Breast epithelium (tissue), 4 donors: ENCODE results near the gene LOC101059915.

Experiments used
- DNase-seq, 2 donors: peaks; one replicate each; pipeline ENCODE4 v3.0.0-alpha.2; 2019; ENCODE audit warnings: low spot score in 2 of 2
- H3K27ac ChIP-seq, 2 donors: fragments of 200-600 bp; sonication (generic) in 1 of 2; one replicate each; pipeline ENCODE4 v1.5.1; 2016 to 2019; ENCODE audit warnings: mild to moderate bottlenecking in 1 of 2
- H3K27me3 ChIP-seq, 2 donors: fragments of 200-600 bp; sonication (generic) in 1 of 2; one replicate each; pipeline versions ENCODE4 v1.5.1 to v1.6.0; 2017 to 2019; ENCODE audit warnings: control low read depth in 1 of 2, mild to moderate bottlenecking in 1 of 2
- H3K36me3 ChIP-seq: fragments of 200-600 bp; one replicate; pipeline ENCODE4 v1.5.1; 2019
- H3K4me1 ChIP-seq, 2 donors: fragments of 200-600 bp; sonication (generic); one replicate each; pipeline ENCODE4 v1.5.1; 2016 to 2019; ENCODE audit warnings: control low read depth in 1 of 2
- H3K4me3 ChIP-seq, 3 donors: fragments of 200-600 bp; sonication (generic); 1 replicate in 2 of 3; 2 replicates in 1 of 3; pipeline ENCODE4 v1.5.1; 2016 to 2019; ENCODE audit warnings: mild to moderate bottlenecking in 3 of 3, moderate library complexity in 2 of 3
- H3K9me3 ChIP-seq, 2 donors: fragments of 200-600 bp; sonication (generic) in 1 of 2; one replicate each; pipeline ENCODE4 v1.5.1; 2016 to 2019; ENCODE audit warnings: control low read depth in 1 of 2
- POLR2A ChIP-seq: fragments of 450-650 bp; IDR thresholded peaks from one replicate; pipeline ENCODE4 v1.6.1; 2016; ENCODE audit warnings: antibody characterized with exemption, mild to moderate bottlenecking, moderate library complexity
- POLR2AphosphoS5 ChIP-seq, 3 donors: sonication (generic); formaldehyde crosslinking; IDR thresholded peaks; one replicate each; pipeline ENCODE4 v1.6.1; 2017; ENCODE audit warnings: antibody characterized with exemption in 3 of 3
- intact Hi-C: fragments of 100-400 bp; cut with DNase I; formaldehyde crosslinking; loops from one replicate; pipeline ENCODE4 v1.15.1; 2023; ENCODE audit warnings: low total_unique reads
- TF ChIP-seq, protein P1 (sequence below), 3 donors: fragments of 450-650 bp; IDR thresholded peaks; one replicate each; pipeline ENCODE4 v1.5.1; 2016 to 2017; ENCODE audit warnings: antibody characterized with exemption in 3 of 3, mild to moderate bottlenecking in 3 of 3, moderate library complexity in 3 of 3

Gene LOC101059915

DNA sequence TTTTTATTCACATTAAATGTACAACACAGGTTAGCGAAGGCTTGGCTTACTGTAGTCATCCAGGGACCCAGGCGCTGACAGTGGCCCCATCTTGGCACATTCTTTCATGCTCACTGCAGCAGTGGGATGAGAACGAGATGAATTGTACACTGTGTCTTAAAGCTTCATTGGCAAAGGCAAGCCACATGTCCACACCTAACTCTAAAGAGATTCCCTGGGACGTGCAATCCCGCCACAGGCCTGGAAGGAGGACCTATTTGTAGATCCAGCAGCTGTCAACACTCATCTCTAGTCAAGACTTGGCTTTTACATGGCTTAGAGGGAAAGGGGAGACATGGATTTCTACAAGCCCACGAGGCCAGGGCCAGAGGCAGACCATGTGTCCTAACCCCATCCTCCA, 33.0 kb upstream of the LOC101059915 start:
- Histone ChIP-seq H3K27me3 (peaks cover 0 to 24% of the 10 kb centered on the region in 2 donors), H3K4me3 (no peak overlapping the region), H3K9me3 (no peaks in the 10 kb centered on the region), H3K27ac (no peak overlapping the region), H3K36me3 (no peaks in the 10 kb centered on the region), H3K4me1 (no peaks in the 10 kb centered on the region)
- no peak for TF ChIP-seq POLR2AphosphoS5 (IDR thresholded peaks at IDR 0.05)
- TF ChIP-seq, protein P1, sequence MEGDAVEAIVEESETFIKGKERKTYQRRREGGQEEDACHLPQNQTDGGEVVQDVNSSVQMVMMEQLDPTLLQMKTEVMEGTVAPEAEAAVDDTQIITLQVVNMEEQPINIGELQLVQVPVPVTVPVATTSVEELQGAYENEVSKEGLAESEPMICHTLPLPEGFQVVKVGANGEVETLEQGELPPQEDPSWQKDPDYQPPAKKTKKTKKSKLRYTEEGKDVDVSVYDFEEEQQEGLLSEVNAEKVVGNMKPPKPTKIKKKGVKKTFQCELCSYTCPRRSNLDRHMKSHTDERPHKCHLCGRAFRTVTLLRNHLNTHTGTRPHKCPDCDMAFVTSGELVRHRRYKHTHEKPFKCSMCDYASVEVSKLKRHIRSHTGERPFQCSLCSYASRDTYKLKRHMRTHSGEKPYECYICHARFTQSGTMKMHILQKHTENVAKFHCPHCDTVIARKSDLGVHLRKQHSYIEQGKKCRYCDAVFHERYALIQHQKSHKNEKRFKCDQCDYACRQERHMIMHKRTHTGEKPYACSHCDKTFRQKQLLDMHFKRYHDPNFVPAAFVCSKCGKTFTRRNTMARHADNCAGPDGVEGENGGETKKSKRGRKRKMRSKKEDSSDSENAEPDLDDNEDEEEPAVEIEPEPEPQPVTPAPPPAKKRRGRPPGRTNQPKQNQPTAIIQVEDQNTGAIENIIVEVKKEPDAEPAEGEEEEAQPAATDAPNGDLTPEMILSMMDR (IDR thresholded peaks at IDR 0.05) = no peak
- TF ChIP-seq POLR2A = no peak
- no peak for DNase-seq
- intact Hi-C loops = no loop called here

DNA sequence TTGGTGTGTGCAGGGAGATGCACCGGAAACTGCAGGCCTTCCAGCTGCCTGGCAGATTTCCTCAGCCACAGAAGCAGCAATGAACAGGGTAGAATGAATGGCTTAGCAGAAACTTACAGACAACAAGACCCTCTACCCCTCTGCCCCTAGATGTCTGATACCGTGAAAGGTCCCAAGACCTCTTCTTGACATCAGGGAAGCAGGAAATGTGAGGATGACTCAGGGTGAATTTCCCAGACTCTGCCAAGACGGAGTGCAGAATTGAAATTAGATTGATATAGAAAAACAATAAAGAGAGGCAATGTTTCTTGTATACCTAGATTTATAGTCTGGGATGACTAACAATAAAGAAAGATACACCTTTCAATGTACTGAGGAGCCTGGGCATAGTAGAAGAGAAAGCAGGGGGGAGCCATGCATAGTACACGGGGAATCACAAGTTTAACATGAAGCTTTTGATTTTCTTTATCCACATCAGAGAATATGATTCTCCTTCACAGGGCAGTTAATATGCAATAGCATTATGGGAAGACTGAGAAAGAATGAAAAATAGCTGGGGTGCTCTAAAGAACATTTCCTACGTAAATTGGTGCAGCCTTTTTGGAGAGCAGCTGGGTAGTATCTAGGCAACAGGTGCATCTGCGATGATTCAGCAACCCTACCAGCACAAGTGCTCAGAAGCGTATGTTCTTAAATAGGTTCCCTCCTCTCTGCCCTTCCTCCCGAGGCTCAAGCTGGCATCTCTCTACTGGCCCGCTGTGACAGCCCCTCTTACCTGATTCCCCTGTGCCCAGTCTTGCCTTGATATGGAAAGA, 30.7 kb upstream of the LOC101059915 start:
- Histone ChIP-seq H3K4me1 (no peaks in the 10 kb centered on the region), H3K9me3 (no peaks in the 10 kb centered on the region), H3K27ac (no peak overlapping the region), H3K27me3 (peaks cover 0 to 14% of the 10 kb centered on the region in 2 donors), H3K36me3 (no peaks in the 10 kb centered on the region), H3K4me3 (no peak overlapping the region)
- intact Hi-C loops = no loop called here
- TF ChIP-seq, protein P1 (IDR thresholded peaks at IDR 0.05) = no peak
- no peak for TF ChIP-seq POLR2AphosphoS5 (IDR thresholded peaks at IDR 0.05)
- TF ChIP-seq POLR2A = no peak
- no peak for DNase-seq

DNA sequence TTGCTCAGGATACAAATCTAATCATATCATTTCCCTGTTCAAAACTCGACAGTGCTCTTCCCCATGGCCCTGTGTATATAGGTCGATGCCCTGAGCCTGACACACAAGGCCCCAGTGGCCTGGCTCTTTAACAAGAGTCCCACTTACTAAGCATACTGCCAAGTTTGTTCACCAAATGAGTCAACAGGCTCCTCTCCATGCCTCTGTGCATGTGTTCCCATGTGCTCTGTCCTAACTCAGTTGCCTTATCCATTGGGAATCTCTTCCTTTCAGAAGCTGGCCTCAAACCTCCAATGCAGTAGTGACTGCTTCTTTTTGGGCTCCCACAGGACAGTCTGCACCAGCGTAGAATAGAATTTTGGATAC, 30.1 kb upstream of the LOC101059915 start:
- Histone ChIP-seq H3K27ac (no peak overlapping the region), H3K4me3 (no peak overlapping the region), H3K4me1 (no peaks in the 10 kb centered on the region), H3K36me3 (no peaks in the 10 kb centered on the region), H3K27me3 (peaks cover 0 to 14% of the 10 kb centered on the region in 2 donors), H3K9me3 (no peaks in the 10 kb centered on the region)
- TF ChIP-seq POLR2AphosphoS5 (IDR thresholded peaks at IDR 0.05) (no peak), POLR2A (no peak)
- TF ChIP-seq, protein P1 (IDR thresholded peaks at IDR 0.05) = no peak
- no peak for DNase-seq
- intact Hi-C loops = no loop called here

DNA sequence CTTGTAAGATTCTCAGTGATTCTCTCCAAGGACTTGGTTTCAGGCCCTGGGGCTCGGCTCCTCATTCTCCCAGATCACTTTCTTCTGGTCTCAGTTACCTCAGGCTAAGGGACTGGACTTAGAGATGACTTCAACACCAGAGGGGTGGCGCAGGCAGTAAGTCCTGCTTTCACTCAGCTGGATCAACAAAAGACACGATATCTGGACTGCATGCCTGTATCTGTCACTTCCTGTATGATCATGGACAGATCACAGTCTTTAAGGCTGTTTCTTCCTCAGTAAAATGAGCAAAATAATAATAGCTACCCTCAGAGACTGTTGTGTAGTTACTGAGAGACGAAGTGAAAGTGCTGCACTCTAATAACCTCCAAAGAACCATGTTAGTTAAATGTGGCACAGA, 29.5 kb upstream of the LOC101059915 start:
- Histone ChIP-seq H3K27ac (no peak overlapping the region), H3K9me3 (no peaks in the 10 kb centered on the region), H3K4me3 (no peak overlapping the region)

DNA sequence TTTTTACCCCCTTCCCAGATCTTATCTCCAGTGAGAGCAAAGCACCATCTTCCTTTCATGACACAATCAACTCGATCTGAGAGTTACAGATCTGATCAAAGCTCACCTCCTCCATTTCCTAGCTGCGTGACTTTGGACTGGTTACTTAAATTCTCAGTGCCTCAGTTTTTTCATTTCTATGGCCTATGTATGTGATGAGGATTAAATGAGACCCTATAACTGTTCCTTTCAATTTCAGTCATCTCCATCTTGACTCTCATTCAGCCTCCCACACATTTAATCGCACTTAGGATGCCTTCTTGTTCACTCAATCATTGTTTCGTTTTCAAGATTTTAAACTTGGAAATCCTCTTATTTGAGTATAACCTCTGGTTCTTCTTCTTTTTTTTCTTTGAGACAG, 28.9 kb upstream of the LOC101059915 start:
- Histone ChIP-seq H3K9me3 (no peaks in the 10 kb centered on the region), H3K4me3 (no peak overlapping the region), H3K27me3 (peaks cover 0 to 11% of the 10 kb centered on the region in 2 donors), H3K27ac (no peak overlapping the region), H3K36me3 (no peaks in the 10 kb centered on the region), H3K4me1 (no peaks in the 10 kb centered on the region)
- TF ChIP-seq POLR2AphosphoS5 (IDR thresholded peaks at IDR 0.05) = no peak
- TF ChIP-seq POLR2A = no peak
- TF ChIP-seq, protein P1 (IDR thresholded peaks at IDR 0.05) = no peak
- no peak for DNase-seq
- intact Hi-C loops = no loop called here

More for the DNA sequence above, 29.5 kb upstream of the LOC101059915 start:
- Histone ChIP-seq H3K4me1 (no peaks in the 10 kb centered on the region), H3K27me3 (peaks cover 0 to 10% of the 10 kb centered on the region in 2 donors), H3K36me3 (no peaks in the 10 kb centered on the region)
- DNase-seq = no peak
- intact Hi-C loops = no loop called here
- TF ChIP-seq POLR2AphosphoS5 (IDR thresholded peaks at IDR 0.05) (no peak), POLR2A (no peak)
- TF ChIP-seq, protein P1 (IDR thresholded peaks at IDR 0.05) = no peak
